Mesothelial cell of epicardium (in vitro differentiated cells): Measurements from ENCODE around the gene EHD4. TPM values are rescaled to one million over a fixed set of nuclear protein-coding genes. Genes with fewer than 3 reads are reported as not detected.

Source experiments
- DNase-seq, 2 experiments: peaks; one replicate each; pipeline ENCODE4 v3.0.0; 2021; ENCODE audit warnings: low spot score in 2 of 2; ENCODE audit not compliant: unreplicated experiment in 2 of 2
- H3K27ac Mint-ChIP-seq: 2 replicates; pipeline ENCODE4 v1.8.0; 2021; ENCODE audit warnings: mixed read lengths
- H3K27me3 Mint-ChIP-seq: 2 replicates; pipeline ENCODE4 v1.8.0; 2021; ENCODE audit warnings: low read depth, mixed read lengths
- H3K36me3 Mint-ChIP-seq: 2 replicates; pipeline ENCODE4 v1.8.0; 2021; ENCODE audit warnings: mixed read lengths
- H3K4me1 Mint-ChIP-seq: 2 replicates; pipeline ENCODE4 v1.8.0; 2021; ENCODE audit warnings: mixed read lengths
- H3K4me3 Mint-ChIP-seq: 2 replicates; pipeline ENCODE4 v1.8.0; 2021; ENCODE audit warnings: mild to moderate bottlenecking, moderate library complexity, mixed read lengths
- H3K9me3 Mint-ChIP-seq: 2 replicates; pipeline ENCODE4 v1.8.0; 2021; ENCODE audit warnings: mixed read lengths
- CTCF ChIP-seq: fragments of 200-600 bp; sonication (generic); IDR thresholded peaks from one replicate; pipeline ENCODE4 v1.5.0; 2021; ENCODE audit warnings: antibody characterized with exemption; ENCODE audit not compliant: unreplicated experiment
- total RNA-seq: library from RNA; stranded (reverse); gene quantifications from 3 replicates; pipeline ENCODE4 v1.2.1, GENCODE V29; 2021

EHD4 gene
- total RNA-seq, 1 donor from 2014 or later: 16.1 TPM

- TF ChIP-seq CTCF: no peak
- H3K36me3 Mint-ChIP-seq: peaks cover 9% of the 10 kb centered on the region
- no peaks in the 10 kb centered on the region for H3K27me3 Mint-ChIP-seq
- peak overlapping the region; percentile 25 for H3K27ac Mint-ChIP-seq
- DNase-seq: no peak
- H3K4me1 Mint-ChIP-seq: peaks cover 37% of the 10 kb centered on the region
- peaks cover 7% of the 10 kb centered on the region for H3K9me3 Mint-ChIP-seq
- no peak overlapping the region for H3K4me3 Mint-ChIP-seq
Measured at GRCh38 chr15:41957021-41957897, 15.1 kb downstream of the EHD4 start.

- no peak for DNase-seq
- Mint-ChIP-seq H3K4me1 (peaks cover 28% of the 10 kb centered on the region), H3K27me3 (no peaks in the 10 kb centered on the region), H3K4me3 (no peak overlapping the region), H3K9me3 (no peaks in the 10 kb centered on the region), H3K27ac (no peak overlapping the region), H3K36me3 (peaks cover 7% of the 10 kb centered on the region)
- TF ChIP-seq CTCF: no peak
Measured at GRCh38 chr15:41955807-41956525, 16.4 kb downstream of the EHD4 start.

- TF ChIP-seq CTCF: no peak
- H3K4me3 Mint-ChIP-seq: no peak overlapping the region
Measured at GRCh38 chr15:41955100-41955499, 17.3 kb downstream of the EHD4 start.

GRCh38 chr15:41954036-41954435 lies 18.3 kb downstream of the EHD4 start:
- Mint-ChIP-seq H3K27ac (no peak overlapping the region), H3K27me3 (no peaks in the 10 kb centered on the region)
- no peak for DNase-seq

More at GRCh38 chr15:41955100-41955499, 17.3 kb downstream of the EHD4 start:
- Mint-ChIP-seq H3K27ac (no peak overlapping the region), H3K4me1 (peaks cover 34% of the 10 kb centered on the region), H3K27me3 (no peaks in the 10 kb centered on the region), H3K36me3 (peaks cover 7% of the 10 kb centered on the region), H3K9me3 (no peaks in the 10 kb centered on the region)
- DNase-seq: no peak

GRCh38 chr15:41952013-41952563 lies 20.3 kb downstream of the EHD4 start:
- no peak overlapping the region for H3K4me3 Mint-ChIP-seq
- no peaks in the 10 kb centered on the region for H3K9me3 Mint-ChIP-seq
- H3K27me3 Mint-ChIP-seq: no peaks in the 10 kb centered on the region
- H3K36me3 Mint-ChIP-seq: peaks cover 5% of the 10 kb centered on the region
- no peak for DNase-seq
- peaks cover 37% of the 10 kb centered on the region for H3K4me1 Mint-ChIP-seq
- TF ChIP-seq CTCF: no peak
- H3K27ac Mint-ChIP-seq: no peak overlapping the region

More at GRCh38 chr15:41954036-41954435, 18.3 kb downstream of the EHD4 start:
- no peak for TF ChIP-seq CTCF
- H3K4me3 Mint-ChIP-seq: no peak overlapping the region
- H3K9me3 Mint-ChIP-seq: no peaks in the 10 kb centered on the region
- H3K4me1 Mint-ChIP-seq: peaks cover 42% of the 10 kb centered on the region
- H3K36me3 Mint-ChIP-seq: peaks cover 5% of the 10 kb centered on the region
